ENCODE results near the gene TMEM59L.

TMEM59L gene

DNA sequence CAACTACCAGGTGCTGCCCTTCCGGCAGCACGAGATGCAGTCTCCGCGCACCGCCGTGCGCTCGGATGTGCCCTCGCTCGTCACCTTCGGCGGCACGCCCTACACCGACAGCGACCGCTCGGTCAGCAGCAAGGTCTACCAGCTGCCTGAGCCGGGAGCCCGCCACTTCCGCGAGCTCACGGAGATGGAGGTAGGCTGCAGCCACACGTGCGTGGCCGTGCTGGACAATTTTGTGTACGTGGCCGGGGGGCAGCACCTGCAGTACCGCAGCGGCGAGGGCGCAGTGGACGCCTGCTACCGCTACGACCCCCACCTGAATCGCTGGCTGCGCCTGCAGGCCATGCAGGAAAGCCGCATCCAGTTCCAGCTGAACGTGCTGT is 55.6 kb downstream of the TMEM59L start:
- no peaks in the 10 kb centered on the region for H4K20me1 ChIP-seq (ENCODE audit: control insufficient read depth, insufficient read depth, low read depth, low read length)

DNA sequence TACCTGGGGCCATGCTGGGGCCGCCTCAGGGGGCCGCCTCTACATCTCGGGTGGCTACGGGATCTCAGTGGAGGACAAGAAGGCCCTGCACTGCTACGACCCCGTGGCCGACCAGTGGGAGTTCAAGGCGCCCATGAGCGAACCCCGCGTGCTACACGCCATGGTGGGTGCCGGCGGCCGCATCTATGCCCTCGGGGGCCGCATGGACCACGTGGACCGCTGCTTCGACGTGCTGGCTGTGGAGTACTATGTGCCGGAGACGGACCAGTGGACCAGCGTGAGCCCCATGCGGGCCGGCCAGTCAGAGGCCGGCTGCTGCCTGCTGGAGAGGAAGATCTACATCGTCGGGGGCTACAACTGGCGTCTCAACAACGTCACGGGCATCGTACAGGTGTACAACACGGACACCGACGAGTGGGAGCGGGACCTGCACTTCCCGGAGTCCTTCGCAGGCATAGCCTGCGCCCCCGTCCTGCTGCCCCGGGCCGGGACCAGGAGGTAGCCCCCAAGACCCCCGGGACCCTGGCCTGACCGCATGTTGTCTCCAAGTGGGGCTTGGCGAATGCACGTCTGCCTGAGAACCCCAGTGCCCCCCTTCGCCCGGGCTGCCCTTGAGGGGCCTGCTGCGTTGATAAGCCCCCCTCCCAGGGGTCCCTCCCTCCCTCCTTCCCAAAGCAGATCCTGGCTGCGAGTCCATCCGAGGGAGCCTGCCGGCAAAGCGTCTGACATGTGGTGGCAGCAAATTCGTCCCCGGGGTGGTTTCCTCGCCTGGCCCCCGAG is 56.3 kb downstream of the TMEM59L start:
- H3K79me2 ChIP-seq (ENCODE audit: control insufficient read depth, low read length), result no peaks in the 10 kb centered on the region
- H3K36me3 ChIP-seq (ENCODE audit: control insufficient read depth, low read length), result peaks cover 8% of the 10 kb centered on the region; the same call in 1 of the 2 replicates
- no peaks in the 10 kb centered on the region for H3K9me3 ChIP-seq (ENCODE audit: control insufficient read depth, insufficient read depth, low read length)
- no peaks in the 10 kb centered on the region for H4K20me1 ChIP-seq (ENCODE audit: control insufficient read depth, insufficient read depth, low read depth, low read length)
- H3F3A ChIP-seq (ENCODE audit: control insufficient read depth, insufficient read depth), result no peaks in the 10 kb centered on the region
- TF ChIP-seq EZH2phosphoT487 (IDR thresholded peaks at IDR 0.05; ENCODE audit: borderline replicate concordance, low read length), result no peak
- TF ChIP-seq, protein P1, sequence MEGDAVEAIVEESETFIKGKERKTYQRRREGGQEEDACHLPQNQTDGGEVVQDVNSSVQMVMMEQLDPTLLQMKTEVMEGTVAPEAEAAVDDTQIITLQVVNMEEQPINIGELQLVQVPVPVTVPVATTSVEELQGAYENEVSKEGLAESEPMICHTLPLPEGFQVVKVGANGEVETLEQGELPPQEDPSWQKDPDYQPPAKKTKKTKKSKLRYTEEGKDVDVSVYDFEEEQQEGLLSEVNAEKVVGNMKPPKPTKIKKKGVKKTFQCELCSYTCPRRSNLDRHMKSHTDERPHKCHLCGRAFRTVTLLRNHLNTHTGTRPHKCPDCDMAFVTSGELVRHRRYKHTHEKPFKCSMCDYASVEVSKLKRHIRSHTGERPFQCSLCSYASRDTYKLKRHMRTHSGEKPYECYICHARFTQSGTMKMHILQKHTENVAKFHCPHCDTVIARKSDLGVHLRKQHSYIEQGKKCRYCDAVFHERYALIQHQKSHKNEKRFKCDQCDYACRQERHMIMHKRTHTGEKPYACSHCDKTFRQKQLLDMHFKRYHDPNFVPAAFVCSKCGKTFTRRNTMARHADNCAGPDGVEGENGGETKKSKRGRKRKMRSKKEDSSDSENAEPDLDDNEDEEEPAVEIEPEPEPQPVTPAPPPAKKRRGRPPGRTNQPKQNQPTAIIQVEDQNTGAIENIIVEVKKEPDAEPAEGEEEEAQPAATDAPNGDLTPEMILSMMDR (IDR thresholded peaks at IDR 0.05; ENCODE audit: low read depth, low read length, poor library complexity, severe bottlenecking), result no peak
- H3K27me3 ChIP-seq (ENCODE audit: control insufficient read depth, low read length), result no peaks in the 10 kb centered on the region
- H3K4me2 ChIP-seq (ENCODE audit: low read length), result no peak overlapping the region
- no peak overlapping the region for H3K4me3 ChIP-seq (ENCODE audit: low read length)
- H3K9me2 ChIP-seq (replicated peaks; ENCODE audit: control insufficient read depth, low read length), result no peaks in the 10 kb centered on the region
- no peaks in the 10 kb centered on the region for H3K4me1 ChIP-seq (ENCODE audit: control insufficient read depth, low read length)
- H3K27ac ChIP-seq (ENCODE audit: low read depth, low read length), result no peak overlapping the region

More for the DNA sequence above, 55.6 kb downstream of the TMEM59L start:
- H3K79me2 ChIP-seq (ENCODE audit: control insufficient read depth, low read length), result no peaks in the 10 kb centered on the region
- no peak for TF ChIP-seq EZH2phosphoT487 (IDR thresholded peaks at IDR 0.05; ENCODE audit: borderline replicate concordance, low read length)
- TF ChIP-seq, protein P1 (IDR thresholded peaks at IDR 0.05; ENCODE audit: low read depth, low read length, poor library complexity, severe bottlenecking), result no peak
- no peak overlapping the region for H3K4me2 ChIP-seq (ENCODE audit: low read length)
- no peaks in the 10 kb centered on the region for H3F3A ChIP-seq (ENCODE audit: control insufficient read depth, insufficient read depth)
- peaks cover 8% of the 10 kb centered on the region; the same call in 1 of the 2 replicates for H3K36me3 ChIP-seq (ENCODE audit: control insufficient read depth, low read length)
- no peaks in the 10 kb centered on the region for H3K4me1 ChIP-seq (ENCODE audit: control insufficient read depth, low read length)
- H3K27me3 ChIP-seq (ENCODE audit: control insufficient read depth, low read length), result no peaks in the 10 kb centered on the region
- no peaks in the 10 kb centered on the region for H3K9me2 ChIP-seq (replicated peaks; ENCODE audit: control insufficient read depth, low read length)
- H3K9me3 ChIP-seq (ENCODE audit: control insufficient read depth, insufficient read depth, low read length), result no peaks in the 10 kb centered on the region
- H3K27ac ChIP-seq (ENCODE audit: low read depth, low read length), result no peak overlapping the region
- no peak overlapping the region for H3K4me3 ChIP-seq (ENCODE audit: low read length)

DNA sequence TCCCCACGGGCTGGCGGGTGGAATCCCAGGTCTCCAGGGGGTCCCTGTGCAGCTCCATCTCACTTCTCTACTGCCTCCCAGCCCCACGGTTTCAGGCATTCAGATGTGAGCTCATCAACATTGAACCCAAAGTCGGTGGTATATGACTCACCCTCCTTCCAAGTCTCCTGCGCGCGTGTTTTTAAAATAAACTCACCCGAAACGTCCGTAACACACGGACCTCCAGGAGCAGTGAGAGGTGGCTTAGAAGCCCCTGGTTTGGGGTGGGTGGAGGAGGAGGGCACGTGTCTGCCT is 56.8 kb downstream of the TMEM59L start:
- Histone ChIP-seq H4K20me1 (ENCODE audit: control insufficient read depth, insufficient read depth, low read depth, low read length) (no peaks in the 10 kb centered on the region), H3K36me3 (ENCODE audit: control insufficient read depth, low read length) (peaks cover 8% of the 10 kb centered on the region; the same call in 1 of the 2 replicates), H3K9me3 (ENCODE audit: control insufficient read depth, insufficient read depth, low read length) (no peaks in the 10 kb centered on the region), H3K4me3 (ENCODE audit: low read length) (no peak overlapping the region), H3K27me3 (ENCODE audit: control insufficient read depth, low read length) (no peaks in the 10 kb centered on the region), H3K9me2 (replicated peaks; ENCODE audit: control insufficient read depth, low read length) (no peaks in the 10 kb centered on the region), H3K4me1 (ENCODE audit: control insufficient read depth, low read length) (no peaks in the 10 kb centered on the region), H3K27ac (ENCODE audit: low read depth, low read length) (no peak overlapping the region), H3K79me2 (ENCODE audit: control insufficient read depth, low read length) (no peaks in the 10 kb centered on the region), H3K4me2 (ENCODE audit: low read length) (no peak overlapping the region), H3F3A (ENCODE audit: control insufficient read depth, insufficient read depth) (no peaks in the 10 kb centered on the region)
- TF ChIP-seq EZH2phosphoT487 (IDR thresholded peaks at IDR 0.05; ENCODE audit: borderline replicate concordance, low read length), result no peak
- TF ChIP-seq, protein P1 (IDR thresholded peaks at IDR 0.05; ENCODE audit: low read depth, low read length, poor library complexity, severe bottlenecking), result no peak
